ENCODE results near the gene KCND3.

The KCND3 gene

DNA sequence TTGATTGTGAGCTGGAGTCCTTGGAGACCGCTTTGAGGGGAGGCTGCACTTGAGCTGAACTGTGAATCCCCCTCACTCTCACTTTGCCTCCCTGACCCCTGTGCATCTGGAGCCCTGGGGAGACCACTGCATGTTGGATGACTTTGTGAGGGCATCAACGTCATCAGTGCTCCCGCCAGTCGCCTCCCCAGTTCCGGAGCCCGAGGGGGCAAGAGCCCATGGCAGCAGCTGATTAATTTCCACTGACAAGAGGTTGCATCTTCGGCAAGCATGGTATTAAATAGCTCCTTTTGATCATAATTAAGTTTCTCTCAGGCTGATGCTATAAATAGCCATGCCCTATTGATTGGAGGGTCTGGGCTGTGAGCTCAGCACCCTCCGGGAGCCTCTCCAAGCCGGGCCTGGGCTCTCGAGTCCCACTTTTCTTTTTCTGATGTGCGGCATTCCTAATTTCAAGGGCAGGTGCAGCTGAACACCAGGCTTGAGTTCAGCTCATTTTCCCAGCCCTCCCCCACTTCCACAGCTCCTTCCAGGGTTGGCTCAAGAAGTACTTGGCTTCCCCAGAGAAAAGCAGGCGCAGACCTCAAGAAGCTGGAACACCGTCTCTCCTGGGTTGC, 33.2 kb downstream of the KCND3 start:
- Histone ChIP-seq H4K20me1 (ENCODE audit: control insufficient read depth, insufficient read depth, low read depth, low read length) (no peaks in the 10 kb centered on the region), H3K27me3 (ENCODE audit: control insufficient read depth, low read length) (no peaks in the 10 kb centered on the region; the same call in none of the 2 replicates), H3K79me2 (ENCODE audit: control insufficient read depth, low read length) (no peaks in the 10 kb centered on the region), H3K4me2 (ENCODE audit: low read length) (no peak overlapping the region), H3K9me3 (ENCODE audit: control insufficient read depth, insufficient read depth, low read length) (no peaks in the 10 kb centered on the region), H3F3A (ENCODE audit: control insufficient read depth, insufficient read depth) (no peaks in the 10 kb centered on the region), H3K4me1 (ENCODE audit: control insufficient read depth, low read length) (no peaks in the 10 kb centered on the region), H3K4me3 (ENCODE audit: low read length) (no peak overlapping the region), H3K27ac (ENCODE audit: low read depth, low read length) (no peak overlapping the region), H3K9me2 (replicated peaks; ENCODE audit: control insufficient read depth, low read length) (no peaks in the 10 kb centered on the region), H3K36me3 (ENCODE audit: control insufficient read depth, low read length) (no peaks in the 10 kb centered on the region)
- no peak for TF ChIP-seq EZH2phosphoT487 (IDR thresholded peaks at IDR 0.05; ENCODE audit: borderline replicate concordance, low read length)
- TF ChIP-seq CTCF (IDR thresholded peaks at IDR 0.05; ENCODE audit: low read depth, low read length, poor library complexity, severe bottlenecking): no peak

DNA sequence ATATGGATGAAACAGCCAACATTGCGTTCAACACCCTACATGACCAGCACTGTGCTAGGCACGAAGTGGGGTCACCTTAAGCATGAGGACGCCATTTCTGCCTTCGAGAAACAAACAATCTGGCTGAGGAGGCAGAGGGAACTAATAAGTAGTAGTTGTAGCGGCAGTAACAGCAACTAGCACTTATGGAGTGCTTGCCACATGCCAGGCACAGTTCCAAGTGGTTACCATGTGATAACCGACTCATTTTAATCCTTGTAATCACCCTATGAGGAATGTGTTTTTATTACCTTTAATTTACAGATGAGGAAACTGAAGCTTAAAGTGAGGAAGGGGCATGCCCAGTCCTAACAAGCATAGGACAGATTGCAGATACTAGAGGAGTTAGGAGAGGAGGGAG, 33.7 kb downstream of the KCND3 start:
- H3K36me3 ChIP-seq (ENCODE audit: control insufficient read depth, low read length): no peaks in the 10 kb centered on the region
- no peak overlapping the region for H3K4me2 ChIP-seq (ENCODE audit: low read length)
- TF ChIP-seq CTCF (IDR thresholded peaks at IDR 0.05; ENCODE audit: low read depth, low read length, poor library complexity, severe bottlenecking) (no peak), EZH2phosphoT487 (IDR thresholded peaks at IDR 0.05; ENCODE audit: borderline replicate concordance, low read length) (no peak)
- H4K20me1 ChIP-seq (ENCODE audit: control insufficient read depth, insufficient read depth, low read depth, low read length): no peaks in the 10 kb centered on the region
- H3K27ac ChIP-seq (ENCODE audit: low read depth, low read length): no peak overlapping the region
- H3K9me2 ChIP-seq (replicated peaks; ENCODE audit: control insufficient read depth, low read length): no peaks in the 10 kb centered on the region
- H3F3A ChIP-seq (ENCODE audit: control insufficient read depth, insufficient read depth): no peaks in the 10 kb centered on the region
- H3K27me3 ChIP-seq (ENCODE audit: control insufficient read depth, low read length): no peaks in the 10 kb centered on the region; the same call in none of the 2 replicates
- no peak overlapping the region for H3K4me3 ChIP-seq (ENCODE audit: low read length)
- H3K9me3 ChIP-seq (ENCODE audit: control insufficient read depth, insufficient read depth, low read length): no peaks in the 10 kb centered on the region
- H3K4me1 ChIP-seq (ENCODE audit: control insufficient read depth, low read length): no peaks in the 10 kb centered on the region
- no peaks in the 10 kb centered on the region for H3K79me2 ChIP-seq (ENCODE audit: control insufficient read depth, low read length)

DNA sequence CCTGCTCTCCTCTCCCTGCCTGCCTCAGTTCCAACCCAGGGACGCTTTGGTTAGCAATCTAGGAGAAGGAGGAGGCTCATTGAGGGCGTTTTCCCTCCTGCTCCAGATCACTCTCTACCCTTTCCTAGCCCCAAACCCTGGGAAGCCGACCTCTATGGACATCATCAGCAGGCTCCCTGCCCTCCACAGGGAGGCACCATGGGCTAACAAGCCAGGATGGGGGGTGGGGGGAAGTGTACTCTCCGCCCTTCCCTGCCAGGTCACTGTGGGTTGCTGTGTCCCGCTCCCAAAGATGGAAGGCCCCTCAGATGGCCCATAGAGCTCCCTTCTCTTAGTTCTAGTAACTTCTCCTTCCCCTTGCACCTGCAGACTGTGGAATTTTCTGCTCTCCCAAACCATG, 35.7 kb downstream of the KCND3 start:
- Histone ChIP-seq H3F3A (ENCODE audit: control insufficient read depth, insufficient read depth) (no peaks in the 10 kb centered on the region), H3K79me2 (ENCODE audit: control insufficient read depth, low read length) (no peaks in the 10 kb centered on the region), H3K9me2 (replicated peaks; ENCODE audit: control insufficient read depth, low read length) (no peaks in the 10 kb centered on the region), H3K9me3 (ENCODE audit: control insufficient read depth, insufficient read depth, low read length) (no peaks in the 10 kb centered on the region), H3K27ac (ENCODE audit: low read depth, low read length) (no peak overlapping the region), H3K4me3 (ENCODE audit: low read length) (no peak overlapping the region), H4K20me1 (ENCODE audit: control insufficient read depth, insufficient read depth, low read depth, low read length) (no peaks in the 10 kb centered on the region), H3K27me3 (ENCODE audit: control insufficient read depth, low read length) (no peaks in the 10 kb centered on the region), H3K36me3 (ENCODE audit: control insufficient read depth, low read length) (no peaks in the 10 kb centered on the region), H3K4me1 (ENCODE audit: control insufficient read depth, low read length) (no peaks in the 10 kb centered on the region), H3K4me2 (ENCODE audit: low read length) (no peak overlapping the region)
- TF ChIP-seq CTCF (IDR thresholded peaks at IDR 0.05; ENCODE audit: low read depth, low read length, poor library complexity, severe bottlenecking): no peak
- TF ChIP-seq EZH2phosphoT487 (IDR thresholded peaks at IDR 0.05; ENCODE audit: borderline replicate concordance, low read length): no peak
